Purkinje cell (primary cell): ENCODE data around the gene DMWD. TPM values are rescaled to one million over a fixed set of nuclear protein-coding genes. Genes with fewer than 3 reads are reported as not detected.

Experiments
- polyA plus RNA-seq: library from polyadenylated mRNA; unstranded; fragments of >200 nt; fragmentation: Nextera tagmentation; gene quantifications from 2 replicates; pipeline ENCODE4 v1.2.1, GENCODE V29; 2014

Gene DMWD, protein sequence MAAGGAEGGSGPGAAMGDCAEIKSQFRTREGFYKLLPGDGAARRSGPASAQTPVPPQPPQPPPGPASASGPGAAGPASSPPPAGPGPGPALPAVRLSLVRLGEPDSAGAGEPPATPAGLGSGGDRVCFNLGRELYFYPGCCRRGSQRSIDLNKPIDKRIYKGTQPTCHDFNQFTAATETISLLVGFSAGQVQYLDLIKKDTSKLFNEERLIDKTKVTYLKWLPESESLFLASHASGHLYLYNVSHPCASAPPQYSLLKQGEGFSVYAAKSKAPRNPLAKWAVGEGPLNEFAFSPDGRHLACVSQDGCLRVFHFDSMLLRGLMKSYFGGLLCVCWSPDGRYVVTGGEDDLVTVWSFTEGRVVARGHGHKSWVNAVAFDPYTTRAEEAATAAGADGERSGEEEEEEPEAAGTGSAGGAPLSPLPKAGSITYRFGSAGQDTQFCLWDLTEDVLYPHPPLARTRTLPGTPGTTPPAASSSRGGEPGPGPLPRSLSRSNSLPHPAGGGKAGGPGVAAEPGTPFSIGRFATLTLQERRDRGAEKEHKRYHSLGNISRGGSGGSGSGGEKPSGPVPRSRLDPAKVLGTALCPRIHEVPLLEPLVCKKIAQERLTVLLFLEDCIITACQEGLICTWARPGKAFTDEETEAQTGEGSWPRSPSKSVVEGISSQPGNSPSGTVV
- polyA plus RNA-seq = 5.3 and 6.8 TPM in 2 replicates

GRCh38 chr19:45792470-45793177 lies at the start of gene DMWD:
DMWD (minus strand) TSS chr19:45792845; CDS start chr19:45792756, 89 bp downstream.

GRCh38 chr19:45814851-45815480 lies 22.3 kb upstream of the DMWD start, which contains the start of gene RSPH6A:
RSPH6A (minus strand) TSS chr19:45815308; CDS start chr19:45815176, 132 bp downstream.

DNA sequence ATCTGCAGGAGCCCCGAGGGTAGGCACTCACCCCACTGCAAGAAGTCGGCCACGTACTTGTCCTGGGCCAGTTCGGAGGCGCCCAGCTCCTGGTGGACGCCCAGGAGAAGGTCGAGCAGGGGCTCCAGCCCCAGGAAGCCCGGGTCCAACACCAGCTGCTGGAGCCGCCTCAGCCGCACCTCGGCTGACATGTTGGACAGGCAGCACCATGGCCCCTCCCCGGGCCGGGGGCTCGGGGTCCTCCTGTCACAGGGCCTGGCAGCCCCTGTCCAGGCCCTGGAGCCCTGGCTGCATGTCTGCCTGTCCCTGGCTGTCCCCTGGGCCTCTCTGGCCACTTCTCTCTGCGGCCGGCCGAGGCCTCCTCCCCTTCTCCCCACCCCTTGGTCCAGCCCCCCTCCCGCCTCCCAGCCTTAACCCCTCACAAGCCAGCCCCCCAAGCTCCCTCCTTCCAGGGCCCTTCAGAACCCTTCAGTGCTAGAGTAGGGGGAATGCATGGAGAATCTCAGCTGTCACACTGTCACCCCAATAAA lies 10.4 kb downstream of the DMWD start, which contains the start of gene DMPK:
Gene DMPK, minus strand, starts transcription at position 329 of the 530 bp plus-strand sequence. Its CDS starts 138 bp downstream, at position 191.

GRCh38 chr19:45768984-45769782 lies 23.5 kb downstream of the DMWD start, which contains the start of gene SIX5:
SIX5 (minus strand) TSS chr19:45769252; CDS start chr19:45768844, 408 bp downstream.

DNA sequence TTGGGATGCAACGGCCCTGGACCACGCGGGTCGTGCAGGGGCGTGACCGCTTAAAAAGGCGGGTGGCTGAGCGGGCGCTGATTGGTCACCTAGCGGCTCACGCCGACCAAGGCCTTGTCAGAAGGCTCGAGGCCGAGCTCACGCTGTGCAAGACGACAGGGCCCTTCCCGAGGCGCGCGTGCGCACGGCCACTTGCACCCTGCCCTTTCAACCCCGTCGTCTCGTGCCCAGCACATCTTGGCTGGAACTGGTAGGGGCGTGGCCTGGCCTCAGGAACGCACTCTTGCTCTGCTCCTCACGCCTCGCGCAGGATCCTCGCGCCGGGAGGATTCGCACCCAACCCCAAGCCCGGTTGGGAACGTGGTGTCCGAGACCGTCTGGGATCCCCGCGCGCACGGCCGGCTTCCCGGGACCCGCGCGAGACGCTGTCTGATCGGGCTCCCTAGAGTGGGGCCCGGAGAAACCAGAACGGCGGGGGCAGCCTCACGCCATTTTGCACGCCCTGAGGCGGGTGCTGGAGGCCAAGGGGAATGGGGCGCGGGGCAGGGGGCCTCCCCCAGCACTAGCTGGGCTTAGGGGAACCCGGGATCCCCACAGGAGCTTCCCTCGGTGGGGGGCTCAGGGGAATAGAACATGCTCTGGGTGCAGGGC lies 59.4 kb downstream of the DMWD start, which contains the start of gene MEIOSIN:
Gene MEIOSIN, plus strand, starts transcription at position 280 of the 651 bp plus-strand sequence. CDS start 1,938 bp downstream, outside the sequence.

Other genes with a start within 250 kb of the DMWD start
- 0.65 and 0.97 TPM in 2 replicates for gene OPA3, start 208.0 kb downstream of the DMWD start, polyA plus RNA-seq
- gene GPR4, start 190.6 kb downstream of the DMWD start, polyA plus RNA-seq = not detected in 2 replicates
- gene EML2, start 153.4 kb downstream of the DMWD start, polyA plus RNA-seq = 0.40 TPM in 1 of 2 replicates, not detected in the other
- not detected in 2 replicates for gene GIPR, start 124.6 kb downstream of the DMWD start, polyA plus RNA-seq
- gene SNRPD2, start 100.9 kb downstream of the DMWD start, polyA plus RNA-seq = 825 and 870 TPM in 2 replicates
- 0.39 and 1.7 TPM in 2 replicates for gene QPCTL, start 100.2 kb downstream of the DMWD start, polyA plus RNA-seq
- gene FBXO46, start 61.9 kb downstream of the DMWD start, polyA plus RNA-seq = 0.42 and 0.56 TPM in 2 replicates
- gene MEIOSIN, start 59.4 kb downstream of the DMWD start, polyA plus RNA-seq = not detected in 2 replicates
- gene SIX5, start 23.6 kb downstream of the DMWD start, polyA plus RNA-seq = not detected in 2 replicates
- gene DMPK, start 10.4 kb downstream of the DMWD start, polyA plus RNA-seq = 0.67 and 1.2 TPM in 2 replicates
- gene RSPH6A, start 22.5 kb upstream of the DMWD start, polyA plus RNA-seq = not detected in 2 replicates
- 0.63 and 1.2 TPM in 2 replicates for gene SYMPK, start 70.3 kb upstream of the DMWD start, polyA plus RNA-seq
- not detected in 2 replicates for gene FOXA3, start 71.5 kb upstream of the DMWD start, polyA plus RNA-seq
- gene IRF2BP1, start 93.3 kb upstream of the DMWD start, polyA plus RNA-seq = 0.77 and 1.9 TPM in 2 replicates
- 2.1 and 4.6 TPM in 2 replicates for gene MYPOP, start 109.8 kb upstream of the DMWD start, polyA plus RNA-seq
- gene NANOS2, start 121.9 kb upstream of the DMWD start, polyA plus RNA-seq = not detected in 2 replicates
- gene NOVA2, start 181.0 kb upstream of the DMWD start, polyA plus RNA-seq = 2.3 and 2.6 TPM in 2 replicates
- gene CCDC61, start 202.6 kb upstream of the DMWD start, polyA plus RNA-seq = not detected in 2 replicates
- not detected in 2 replicates for gene PGLYRP1, start 230.2 kb upstream of the DMWD start, polyA plus RNA-seq
- gene IGFL4, start 248.2 kb upstream of the DMWD start, polyA plus RNA-seq = 6.8 and 12.4 TPM in 2 replicates